Nephron (organoid): Measurements from ENCODE around the gene TMEM176B.
A peak's percentile ranks its signal among the peaks of the same experiment; 100 is the strongest.

Source experiments
- H3K27ac Mint-ChIP-seq, 3 experiments: 2 replicates each; pipeline ENCODE4 v1.8.0; 2020; ENCODE audit warnings: mixed read lengths in 3 of 3, mild to moderate bottlenecking in 2 of 3, moderate library complexity in 1 of 3
- H3K27me3 Mint-ChIP-seq: 2 replicates; pipeline ENCODE4 v1.8.0; 2021; ENCODE audit warnings: low read depth, mild to moderate bottlenecking, moderate library complexity, mixed read lengths
- H3K36me3 Mint-ChIP-seq: 2 replicates; pipeline ENCODE4 v1.8.0; 2020; ENCODE audit warnings: low read depth, mixed read lengths
- H3K4me1 Mint-ChIP-seq: 2 replicates; pipeline ENCODE4 v1.8.0; 2020; ENCODE audit warnings: mixed read lengths
- H3K4me3 Mint-ChIP-seq, 3 experiments: 2 replicates each; pipeline ENCODE4 v1.8.0; 2020; ENCODE audit warnings: mild to moderate bottlenecking in 3 of 3, mixed read lengths in 3 of 3, moderate library complexity in 2 of 3
- H3K9me3 Mint-ChIP-seq: 2 replicates; pipeline ENCODE4 v1.8.0; 2020; ENCODE audit warnings: mixed read lengths
- CTCF ChIP-seq, 3 experiments: fragments of 200-600 bp; sonication (generic); IDR thresholded peaks; one replicate each; pipeline ENCODE4 v1.5.0; 2021; ENCODE audit warnings: antibody characterized with exemption in 3 of 3; ENCODE audit not compliant: unreplicated experiment in 3 of 3

The TMEM176B gene

GRCh38 chr7:150835702-150836280 is 35.6 kb upstream of the TMEM176B start:
- Mint-ChIP-seq H3K4me1 (no peaks in the 10 kb centered on the region), H3K27ac (no peak overlapping the region), H3K27me3 (peaks cover 18% of the 10 kb centered on the region), H3K9me3 (peaks cover 4% of the 10 kb centered on the region), H3K36me3 (no peaks in the 10 kb centered on the region), H3K4me3 (no peak overlapping the region)
- no peak for TF ChIP-seq CTCF (IDR thresholded peaks at IDR 0.05; ENCODE audit: unreplicated experiment in 3 of 3)

- H3K36me3 Mint-ChIP-seq, result no peaks in the 10 kb centered on the region
- peaks cover 4% of the 10 kb centered on the region for H3K9me3 Mint-ChIP-seq
- no peak for TF ChIP-seq CTCF (IDR thresholded peaks at IDR 0.05; ENCODE audit: unreplicated experiment in 3 of 3)
- no peak overlapping the region for H3K27ac Mint-ChIP-seq
- peaks cover 12% of the 10 kb centered on the region for H3K27me3 Mint-ChIP-seq
- H3K4me1 Mint-ChIP-seq, result no peaks in the 10 kb centered on the region
- no peak overlapping the region for H3K4me3 Mint-ChIP-seq
These were observed 34.9 kb upstream of the TMEM176B start for GRCh38 chr7:150835019-150835418.

DNA sequence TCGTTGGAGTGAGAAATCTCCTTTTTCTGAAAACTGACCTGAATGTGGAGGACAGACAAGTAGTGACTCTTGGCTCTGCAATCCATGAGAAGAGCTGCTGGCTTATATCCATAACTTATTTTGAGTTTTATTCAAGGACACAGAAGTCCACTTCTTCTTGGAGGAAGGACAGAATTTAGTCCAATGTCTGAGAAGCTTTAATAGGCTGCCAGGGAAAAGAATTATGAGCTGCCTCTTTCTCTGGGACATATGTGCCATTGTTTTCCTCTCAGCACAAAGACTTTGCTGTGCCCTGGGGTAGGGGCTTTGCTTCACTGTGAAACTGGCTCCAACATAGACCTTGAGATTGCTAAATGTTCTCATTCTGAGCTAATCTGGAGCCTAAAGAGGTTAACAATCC is 31.7 kb upstream of the TMEM176B start:
- no peak for TF ChIP-seq CTCF (IDR thresholded peaks at IDR 0.05; ENCODE audit: unreplicated experiment in 3 of 3)
- Mint-ChIP-seq H3K27me3 (peaks cover 13% of the 10 kb centered on the region), H3K4me1 (no peaks in the 10 kb centered on the region), H3K9me3 (peaks cover 4% of the 10 kb centered on the region), H3K36me3 (no peaks in the 10 kb centered on the region), H3K4me3 (no peak overlapping the region), H3K27ac (no peak overlapping the region)

GRCh38 chr7:150830937-150831336 is 30.8 kb upstream of the TMEM176B start:
- no peaks in the 10 kb centered on the region for H3K4me1 Mint-ChIP-seq
- H3K27ac Mint-ChIP-seq, result peak overlapping the region in 1 of 3 experiments; percentile 50
- H3K4me3 Mint-ChIP-seq, result no peak overlapping the region
- no peak for TF ChIP-seq CTCF (IDR thresholded peaks at IDR 0.05; ENCODE audit: unreplicated experiment in 3 of 3)
- H3K27me3 Mint-ChIP-seq, result peaks cover 6% of the 10 kb centered on the region
- H3K36me3 Mint-ChIP-seq, result no peaks in the 10 kb centered on the region
- H3K9me3 Mint-ChIP-seq, result peaks cover 4% of the 10 kb centered on the region

DNA sequence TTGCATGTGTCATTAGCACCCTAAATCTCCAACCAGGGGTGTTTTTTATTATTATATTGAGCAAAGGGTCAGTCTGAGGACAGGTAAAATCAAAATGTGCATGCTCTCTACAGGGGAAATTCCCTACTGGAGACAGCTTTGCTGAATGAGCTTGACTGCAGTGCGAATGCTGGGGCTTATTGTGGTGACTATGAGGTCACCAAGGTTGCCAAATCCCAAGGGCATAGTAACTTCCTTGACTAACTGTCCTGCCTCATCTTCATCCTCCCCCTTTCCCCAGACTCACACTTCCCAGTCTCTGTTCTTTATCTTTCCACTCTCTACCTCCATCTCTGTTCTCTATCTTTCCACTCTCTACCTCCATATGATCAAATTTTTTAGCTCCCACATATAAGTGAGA is 29.3 kb upstream of the TMEM176B start:
- Mint-ChIP-seq H3K27me3 (peaks cover 4% of the 10 kb centered on the region), H3K4me3 (no peak overlapping the region), H3K9me3 (peaks cover 4% of the 10 kb centered on the region), H3K27ac (no peak overlapping the region), H3K36me3 (no peaks in the 10 kb centered on the region), H3K4me1 (no peaks in the 10 kb centered on the region)
- no peak for TF ChIP-seq CTCF (IDR thresholded peaks at IDR 0.05; ENCODE audit: unreplicated experiment in 3 of 3)

DNA sequence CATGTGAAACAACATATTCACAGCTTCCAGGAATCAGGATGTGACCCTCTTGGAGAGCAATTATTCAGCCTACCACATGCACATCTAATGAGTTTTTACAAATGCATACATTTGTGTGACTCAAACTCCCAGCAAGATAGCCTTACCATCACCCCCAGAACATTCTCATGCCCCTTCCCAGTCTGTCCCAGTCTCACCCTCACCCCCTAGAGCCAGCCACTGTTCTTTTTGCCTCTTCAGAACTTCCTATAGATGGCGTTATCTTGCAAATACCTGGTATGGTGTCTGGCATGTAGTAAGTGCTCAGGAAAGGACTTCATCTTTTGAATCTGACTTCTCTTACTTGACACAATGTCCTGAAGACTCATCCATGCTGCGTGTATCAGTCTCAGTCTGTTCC is 28.2 kb upstream of the TMEM176B start:
- H3K9me3 Mint-ChIP-seq, result no peaks in the 10 kb centered on the region
- H3K27me3 Mint-ChIP-seq, result peaks cover 4% of the 10 kb centered on the region
- H3K27ac Mint-ChIP-seq, result no peak overlapping the region
- no peak for TF ChIP-seq CTCF (IDR thresholded peaks at IDR 0.05; ENCODE audit: unreplicated experiment in 3 of 3)
- no peak overlapping the region for H3K4me3 Mint-ChIP-seq
- no peaks in the 10 kb centered on the region for H3K4me1 Mint-ChIP-seq
- no peaks in the 10 kb centered on the region for H3K36me3 Mint-ChIP-seq
